Body of pancreas (tissue), 4 donors: ENCODE data around the gene PCSK5.

Source experiments
- POLR2A ChIP-seq, 3 donors: fragments of 450-650 bp; IDR thresholded peaks; one replicate each; pipeline ENCODE4 v1.6.1; 2016; ENCODE audit warnings: antibody characterized with exemption in 3 of 3, mild to moderate bottlenecking in 2 of 3
- TF ChIP-seq, protein P1 (sequence below), 7 experiments: fragments of 450-650 bp in 4 of 7; fragments of 200-600 bp in 3 of 7; sonication (generic) in 3 of 7; IDR thresholded peaks; one replicate each; pipeline ENCODE4 v1.5.1; 2016 to 2019; ENCODE audit warnings: antibody characterized with exemption in 7 of 7

- TF ChIP-seq, protein P1, sequence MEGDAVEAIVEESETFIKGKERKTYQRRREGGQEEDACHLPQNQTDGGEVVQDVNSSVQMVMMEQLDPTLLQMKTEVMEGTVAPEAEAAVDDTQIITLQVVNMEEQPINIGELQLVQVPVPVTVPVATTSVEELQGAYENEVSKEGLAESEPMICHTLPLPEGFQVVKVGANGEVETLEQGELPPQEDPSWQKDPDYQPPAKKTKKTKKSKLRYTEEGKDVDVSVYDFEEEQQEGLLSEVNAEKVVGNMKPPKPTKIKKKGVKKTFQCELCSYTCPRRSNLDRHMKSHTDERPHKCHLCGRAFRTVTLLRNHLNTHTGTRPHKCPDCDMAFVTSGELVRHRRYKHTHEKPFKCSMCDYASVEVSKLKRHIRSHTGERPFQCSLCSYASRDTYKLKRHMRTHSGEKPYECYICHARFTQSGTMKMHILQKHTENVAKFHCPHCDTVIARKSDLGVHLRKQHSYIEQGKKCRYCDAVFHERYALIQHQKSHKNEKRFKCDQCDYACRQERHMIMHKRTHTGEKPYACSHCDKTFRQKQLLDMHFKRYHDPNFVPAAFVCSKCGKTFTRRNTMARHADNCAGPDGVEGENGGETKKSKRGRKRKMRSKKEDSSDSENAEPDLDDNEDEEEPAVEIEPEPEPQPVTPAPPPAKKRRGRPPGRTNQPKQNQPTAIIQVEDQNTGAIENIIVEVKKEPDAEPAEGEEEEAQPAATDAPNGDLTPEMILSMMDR (IDR thresholded peaks at IDR 0.05), result no peak
- no peak for TF ChIP-seq POLR2A (IDR thresholded peaks at IDR 0.05)
Measured at GRCh38 chr9:76255781-76256455, 365.4 kb downstream of the PCSK5 start.
